ENCODE measurements around the gene SPOCD1.

Gene SPOCD1

GRCh38 chr1:31755850-31756492, 59.9 kb downstream of the SPOCD1 start:
- DNase-seq (ENCODE audit: low read depth, low spot score), result no peak

- no peak for DNase-seq (ENCODE audit: low read depth, low spot score)
Observed at GRCh38 chr1:31755197-31755611, 60.6 kb downstream of the SPOCD1 start.

- no peak for DNase-seq (ENCODE audit: low read depth, low spot score)
Observed at GRCh38 chr1:31754397-31754796, 61.4 kb downstream of the SPOCD1 start.

- DNase-seq (ENCODE audit: low read depth, low spot score), result no peak
Observed at GRCh38 chr1:31753707-31754349, 62.0 kb downstream of the SPOCD1 start.

GRCh38 chr1:31752952-31753475, 62.8 kb downstream of the SPOCD1 start:
- no peak for DNase-seq (ENCODE audit: low read depth, low spot score)

GRCh38 chr1:31752258-31752657, 63.6 kb downstream of the SPOCD1 start:
- no peak for DNase-seq (ENCODE audit: low read depth, low spot score)

- DNase-seq (ENCODE audit: low read depth, low spot score), result no peak
Observed at GRCh38 chr1:31751822-31752241, 64.0 kb downstream of the SPOCD1 start.

- DNase-seq (ENCODE audit: low read depth, low spot score), result no peak
Observed at GRCh38 chr1:31750858-31751510, 64.8 kb downstream of the SPOCD1 start.

GRCh38 chr1:31749785-31750735, 65.8 kb downstream of the SPOCD1 start:
- DNase-seq (ENCODE audit: low read depth, low spot score), result no peak

GRCh38 chr1:31748365-31748764, 67.5 kb downstream of the SPOCD1 start:
- DNase-seq (ENCODE audit: low read depth, low spot score), result no peak

- DNase-seq (ENCODE audit: low read depth, low spot score), result no peak
Observed at GRCh38 chr1:31747304-31747703, 68.5 kb downstream of the SPOCD1 start.

- DNase-seq (ENCODE audit: low read depth, low spot score), result no peak
Observed at GRCh38 chr1:31746687-31747086, 69.1 kb downstream of the SPOCD1 start.

- no peak for DNase-seq (ENCODE audit: low read depth, low spot score)
Observed at GRCh38 chr1:31745946-31746670, 69.7 kb downstream of the SPOCD1 start.

- DNase-seq (ENCODE audit: low read depth, low spot score), result no peak
Observed at GRCh38 chr1:31745096-31745945, 70.5 kb downstream of the SPOCD1 start.

- DNase-seq (ENCODE audit: low read depth, low spot score), result no peak
Observed at GRCh38 chr1:31744165-31744888, 71.5 kb downstream of the SPOCD1 start.

- no peak for DNase-seq (ENCODE audit: low read depth, low spot score)
Observed at GRCh38 chr1:31742462-31743212, 73.2 kb downstream of the SPOCD1 start.
